COLO829 (cell line): ENCODE data around the gene IPO9.

ENCODE experiments used
- DNase-seq: peaks from one replicate; pipeline ENCODE4 v3.0.0; 2012; ENCODE audit warnings: low spot score

IPO9 gene

GRCh38 chr1:201906336-201906735 lies 77.4 kb downstream of the IPO9 start:
- no peak for DNase-seq

GRCh38 chr1:201907621-201908020 lies 78.7 kb downstream of the IPO9 start:
- DNase-seq = no peak

- no peak for DNase-seq
Measured at GRCh38 chr1:201911826-201912571, 83.0 kb downstream of the IPO9 start.

GRCh38 chr1:201912832-201913231 lies 83.9 kb downstream of the IPO9 start:
- DNase-seq = no peak

- DNase-seq = no peak
Measured at GRCh38 chr1:201914456-201915235, 85.7 kb downstream of the IPO9 start.

- no peak for DNase-seq
Measured at GRCh38 chr1:201916649-201917249, 87.8 kb downstream of the IPO9 start.

- DNase-seq = no peak
Measured at GRCh38 chr1:201917362-201918033, 88.5 kb downstream of the IPO9 start.

- no peak for DNase-seq
Measured at GRCh38 chr1:201918343-201918742, 89.4 kb downstream of the IPO9 start.

- no peak for DNase-seq
Measured at GRCh38 chr1:201921952-201922558, 93.1 kb downstream of the IPO9 start.

GRCh38 chr1:201925301-201925567 lies 96.3 kb downstream of the IPO9 start:
- no peak for DNase-seq

- no peak for DNase-seq
Measured at GRCh38 chr1:201925981-201926645, 97.2 kb downstream of the IPO9 start.

GRCh38 chr1:201928266-201928665 lies 99.3 kb downstream of the IPO9 start:
- DNase-seq = no peak

GRCh38 chr1:201930137-201930536 lies 101.2 kb downstream of the IPO9 start:
- DNase-seq = no peak

GRCh38 chr1:201930803-201931202 lies 101.8 kb downstream of the IPO9 start:
- no peak for DNase-seq
